ENCODE data around the gene PCBP3.

PCBP3 gene

GRCh38 chr21:45791562-45792418 lies 148.3 kb downstream of the PCBP3 start:
- no peak overlapping the region for H3K9ac ChIP-seq (ENCODE audit: low read depth, low read length)
- no peak overlapping the region for H3K4me3 ChIP-seq (ENCODE audit: low read depth, low read length)
- H3K27me3 ChIP-seq (ENCODE audit: control insufficient read depth, insufficient read depth, low read length), result no peaks in the 10 kb centered on the region
- no peaks in the 10 kb centered on the region for H3K4me1 ChIP-seq (ENCODE audit: control insufficient read depth, insufficient read depth, low read length)
- no peaks in the 10 kb centered on the region for H3K36me3 ChIP-seq (ENCODE audit: control insufficient read depth, insufficient read depth, low read length)
- no peaks in the 10 kb centered on the region for H3K9me3 ChIP-seq (ENCODE audit: control insufficient read depth, insufficient read depth, low read length)

DNA sequence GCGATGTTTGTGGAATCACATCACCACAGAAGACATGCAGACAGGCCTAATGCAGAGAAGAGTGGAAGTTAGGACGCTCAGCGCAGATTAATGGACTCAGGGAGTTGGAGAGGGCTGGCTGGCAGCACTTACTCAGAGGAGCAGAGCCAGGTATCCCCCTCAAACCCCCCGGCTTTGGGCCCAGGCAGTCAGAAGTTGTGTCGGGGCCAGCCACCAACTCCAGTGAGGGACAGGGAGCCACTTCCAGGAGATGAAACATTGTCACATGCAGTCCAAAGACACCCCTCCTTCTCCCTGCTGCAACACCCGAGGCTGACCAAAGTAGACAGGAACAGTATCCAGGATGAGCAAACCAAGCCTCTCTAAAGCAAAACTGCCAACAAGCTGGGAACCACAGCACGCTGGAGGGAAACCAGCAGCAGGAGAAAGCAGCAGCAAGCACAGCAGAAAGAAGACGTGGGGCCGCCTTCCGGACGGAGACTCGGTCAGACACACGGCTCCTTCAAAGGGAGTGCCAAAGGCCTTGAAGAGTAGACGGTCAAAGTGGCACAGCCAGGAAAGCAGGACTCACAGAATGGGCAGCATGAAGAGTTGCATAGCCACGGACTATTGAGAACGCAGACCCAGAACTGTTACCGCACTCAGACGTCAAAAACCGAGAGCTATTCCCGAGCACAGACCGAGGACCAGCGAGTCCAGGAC lies 149.3 kb downstream of the PCBP3 start:
- Histone ChIP-seq H3K4me3 (ENCODE audit: low read depth, low read length) (no peak overlapping the region), H3K27me3 (ENCODE audit: control insufficient read depth, insufficient read depth, low read length) (no peaks in the 10 kb centered on the region), H3K9ac (ENCODE audit: low read depth, low read length) (no peak overlapping the region), H3K4me1 (ENCODE audit: control insufficient read depth, insufficient read depth, low read length) (no peaks in the 10 kb centered on the region), H3K9me3 (ENCODE audit: control insufficient read depth, insufficient read depth, low read length) (no peaks in the 10 kb centered on the region), H3K36me3 (ENCODE audit: control insufficient read depth, insufficient read depth, low read length) (no peaks in the 10 kb centered on the region)

DNA sequence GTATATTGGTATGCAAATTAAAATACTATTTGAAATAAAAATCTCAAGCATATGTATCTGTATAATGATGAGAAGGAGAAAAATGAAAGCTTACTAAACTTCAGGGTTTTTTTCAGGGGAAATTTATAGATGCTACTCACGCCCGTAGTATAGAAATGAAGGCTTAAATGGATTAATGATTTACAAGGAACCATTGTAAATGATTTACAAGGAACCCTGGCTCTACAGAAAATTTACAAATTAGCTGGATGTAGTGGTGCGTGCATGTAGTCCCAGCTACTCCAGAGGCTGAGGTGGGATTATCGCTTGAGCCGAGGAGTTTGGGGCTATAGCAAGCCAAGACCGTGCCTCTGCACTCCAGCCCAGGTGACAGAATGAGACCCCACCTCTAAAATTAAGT lies 150.5 kb downstream of the PCBP3 start:
- Histone ChIP-seq H3K4me1 (ENCODE audit: control insufficient read depth, insufficient read depth, low read length) (no peaks in the 10 kb centered on the region), H3K4me3 (ENCODE audit: low read depth, low read length) (no peak overlapping the region), H3K27me3 (ENCODE audit: control insufficient read depth, insufficient read depth, low read length) (no peaks in the 10 kb centered on the region), H3K36me3 (ENCODE audit: control insufficient read depth, insufficient read depth, low read length) (no peaks in the 10 kb centered on the region), H3K9ac (ENCODE audit: low read depth, low read length) (no peak overlapping the region), H3K9me3 (ENCODE audit: control insufficient read depth, insufficient read depth, low read length) (no peaks in the 10 kb centered on the region)

GRCh38 chr21:45796003-45796402 lies 152.5 kb downstream of the PCBP3 start:
- Histone ChIP-seq H3K36me3 (ENCODE audit: control insufficient read depth, insufficient read depth, low read length) (no peaks in the 10 kb centered on the region), H3K4me3 (ENCODE audit: low read depth, low read length) (no peak overlapping the region)

DNA sequence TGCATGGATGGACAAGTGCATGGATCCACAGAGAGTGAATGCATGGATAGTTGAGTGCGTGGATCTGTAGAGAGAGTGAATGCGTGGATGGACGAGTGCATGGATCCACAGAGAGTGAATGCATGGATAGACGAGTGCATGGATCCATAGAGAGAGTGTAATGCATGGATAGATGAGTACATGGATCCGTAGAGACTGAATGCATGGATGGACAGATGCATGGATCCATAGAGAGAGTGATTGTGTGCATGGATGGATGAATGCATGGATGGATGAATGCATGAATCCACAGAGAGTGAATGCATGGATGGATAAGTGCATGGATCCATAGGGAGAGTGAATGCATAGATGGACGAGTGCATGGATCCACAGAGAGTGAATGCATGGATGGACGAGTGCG lies 153.8 kb downstream of the PCBP3 start:
- Histone ChIP-seq H3K4me1 (ENCODE audit: control insufficient read depth, insufficient read depth, low read length) (no peaks in the 10 kb centered on the region), H3K9me3 (ENCODE audit: control insufficient read depth, insufficient read depth, low read length) (no peaks in the 10 kb centered on the region), H3K9ac (ENCODE audit: low read depth, low read length) (no peak overlapping the region), H3K36me3 (ENCODE audit: control insufficient read depth, insufficient read depth, low read length) (no peaks in the 10 kb centered on the region), H3K27me3 (ENCODE audit: control insufficient read depth, insufficient read depth, low read length) (no peaks in the 10 kb centered on the region), H3K4me3 (ENCODE audit: low read depth, low read length) (no peak overlapping the region)

More at GRCh38 chr21:45796003-45796402, 152.5 kb downstream of the PCBP3 start:
- no peaks in the 10 kb centered on the region for H3K9me3 ChIP-seq (ENCODE audit: control insufficient read depth, insufficient read depth, low read length)
- no peak overlapping the region for H3K9ac ChIP-seq (ENCODE audit: low read depth, low read length)
- H3K27me3 ChIP-seq (ENCODE audit: control insufficient read depth, insufficient read depth, low read length), result no peaks in the 10 kb centered on the region
- no peaks in the 10 kb centered on the region for H3K4me1 ChIP-seq (ENCODE audit: control insufficient read depth, insufficient read depth, low read length)

DNA sequence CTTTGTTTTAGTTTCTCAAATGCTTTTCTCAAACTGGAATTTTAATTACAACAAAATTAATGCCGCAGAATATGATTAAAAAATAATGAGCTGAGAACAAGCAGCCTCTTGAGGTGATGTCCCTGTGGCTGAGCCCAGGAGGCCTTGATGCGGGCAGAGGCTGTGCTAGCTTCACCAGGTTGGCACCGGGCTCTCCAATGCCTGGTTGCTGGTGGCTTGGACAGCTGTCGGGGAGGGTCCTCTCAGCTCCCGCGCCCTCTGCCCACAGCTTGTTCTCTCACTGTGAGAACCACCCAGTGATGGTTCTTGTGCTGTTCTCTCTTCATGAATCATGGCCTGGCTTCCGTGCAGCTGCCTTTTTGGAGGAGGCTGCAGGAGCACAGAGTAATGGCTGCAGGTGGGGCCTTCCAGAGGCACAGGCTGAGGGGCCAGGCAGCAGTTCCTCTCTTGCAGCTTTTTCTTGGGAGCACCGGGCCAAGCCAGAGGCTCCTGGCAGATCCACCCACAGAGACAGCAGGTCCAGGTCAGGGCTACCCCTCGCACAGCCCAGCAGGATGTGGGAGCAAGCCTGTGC lies 156.3 kb downstream of the PCBP3 start:
- H3K27me3 ChIP-seq (ENCODE audit: control insufficient read depth, insufficient read depth, low read length), result no peaks in the 10 kb centered on the region
- H3K4me3 ChIP-seq (ENCODE audit: low read depth, low read length), result no peak overlapping the region
- H3K9me3 ChIP-seq (ENCODE audit: control insufficient read depth, insufficient read depth, low read length), result no peaks in the 10 kb centered on the region
- H3K36me3 ChIP-seq (ENCODE audit: control insufficient read depth, insufficient read depth, low read length), result no peaks in the 10 kb centered on the region
- no peaks in the 10 kb centered on the region for H3K4me1 ChIP-seq (ENCODE audit: control insufficient read depth, insufficient read depth, low read length)
- H3K9ac ChIP-seq (ENCODE audit: low read depth, low read length), result no peak overlapping the region

- H3K4me3 ChIP-seq (ENCODE audit: low read depth, low read length), result no peak overlapping the region
- no peaks in the 10 kb centered on the region for H3K9me3 ChIP-seq (ENCODE audit: control insufficient read depth, insufficient read depth, low read length)
- no peak overlapping the region for H3K9ac ChIP-seq (ENCODE audit: low read depth, low read length)
- H3K36me3 ChIP-seq (ENCODE audit: control insufficient read depth, insufficient read depth, low read length), result no peaks in the 10 kb centered on the region
- no peaks in the 10 kb centered on the region for H3K4me1 ChIP-seq (ENCODE audit: control insufficient read depth, insufficient read depth, low read length)
- no peaks in the 10 kb centered on the region for H3K27me3 ChIP-seq (ENCODE audit: control insufficient read depth, insufficient read depth, low read length)
Observed at GRCh38 chr21:45800339-45801080, 157.0 kb downstream of the PCBP3 start.

DNA sequence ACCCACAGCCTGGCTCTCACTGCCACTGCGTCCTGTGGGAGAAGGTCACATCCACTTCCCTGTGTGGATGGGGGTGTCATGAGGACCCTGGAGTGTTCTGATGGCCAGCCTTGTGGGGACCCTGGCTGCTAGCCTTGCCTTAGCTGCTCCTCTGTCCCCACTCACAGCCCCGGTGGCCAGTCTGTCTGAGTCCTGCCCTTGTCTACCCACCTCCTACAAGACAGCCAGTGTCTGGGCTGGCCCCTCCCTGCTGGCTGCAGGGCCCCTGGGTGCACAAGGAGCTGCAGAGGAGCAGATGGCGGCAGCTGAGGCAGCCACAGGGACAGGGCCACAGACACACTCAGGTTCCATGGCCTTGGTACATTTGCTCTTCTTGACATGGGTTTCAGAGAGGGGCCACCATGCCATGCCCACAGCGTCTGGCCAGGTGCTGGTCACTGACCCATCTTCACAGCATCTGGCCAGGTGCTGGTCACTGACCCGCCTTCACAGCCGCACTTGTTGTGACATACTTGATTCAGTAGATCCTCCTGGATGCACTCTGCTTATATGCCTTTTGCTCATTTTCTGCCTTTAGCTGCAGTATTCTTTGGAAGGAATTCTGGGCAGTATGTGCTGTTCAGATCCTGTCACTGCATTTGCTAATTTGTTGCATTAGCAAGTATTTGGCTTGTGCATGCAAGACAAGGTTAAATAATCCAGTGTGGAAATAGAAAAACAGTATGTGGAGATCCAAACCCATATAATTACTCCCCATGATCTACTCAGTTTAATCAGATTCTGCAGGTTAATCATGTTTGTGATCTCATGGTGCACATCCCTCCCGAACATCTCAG lies 157.8 kb downstream of the PCBP3 start:
- Histone ChIP-seq H3K4me1 (ENCODE audit: control insufficient read depth, insufficient read depth, low read length) (no peaks in the 10 kb centered on the region), H3K4me3 (ENCODE audit: low read depth, low read length) (no peak overlapping the region), H3K27me3 (ENCODE audit: control insufficient read depth, insufficient read depth, low read length) (no peaks in the 10 kb centered on the region), H3K9ac (ENCODE audit: low read depth, low read length) (no peak overlapping the region), H3K36me3 (ENCODE audit: control insufficient read depth, insufficient read depth, low read length) (no peaks in the 10 kb centered on the region), H3K9me3 (ENCODE audit: control insufficient read depth, insufficient read depth, low read length) (no peaks in the 10 kb centered on the region)

- Histone ChIP-seq H3K9ac (ENCODE audit: low read depth, low read length) (no peak overlapping the region), H3K27me3 (ENCODE audit: control insufficient read depth, insufficient read depth, low read length) (no peaks in the 10 kb centered on the region), H3K4me1 (ENCODE audit: control insufficient read depth, insufficient read depth, low read length) (no peaks in the 10 kb centered on the region), H3K4me3 (ENCODE audit: low read depth, low read length) (no peak overlapping the region), H3K36me3 (ENCODE audit: control insufficient read depth, insufficient read depth, low read length) (no peaks in the 10 kb centered on the region), H3K9me3 (ENCODE audit: control insufficient read depth, insufficient read depth, low read length) (no peaks in the 10 kb centered on the region)
Observed at GRCh38 chr21:45801989-45802388, 158.5 kb downstream of the PCBP3 start.

DNA sequence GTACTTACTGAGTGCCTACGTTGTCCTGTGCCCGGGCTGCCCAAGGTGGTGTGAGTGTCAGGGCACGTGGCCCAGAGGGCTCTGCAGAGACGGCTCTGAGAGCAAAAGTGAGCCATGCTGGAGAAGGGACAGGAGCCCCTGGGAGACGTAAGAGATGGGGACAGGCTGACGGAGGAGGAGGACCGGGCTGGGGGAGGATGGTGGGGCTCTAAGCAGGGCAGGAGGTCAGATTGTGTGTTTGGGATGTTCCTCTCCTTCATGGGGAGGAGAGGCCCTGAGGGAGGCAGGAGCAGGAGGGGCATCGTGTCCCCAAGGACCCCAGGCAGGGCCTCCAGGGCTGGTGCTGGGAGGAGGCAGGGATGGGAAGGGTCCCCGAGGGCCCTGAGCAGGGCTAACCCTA lies 158.9 kb downstream of the PCBP3 start:
- Histone ChIP-seq H3K4me1 (ENCODE audit: control insufficient read depth, insufficient read depth, low read length) (no peaks in the 10 kb centered on the region), H3K27me3 (ENCODE audit: control insufficient read depth, insufficient read depth, low read length) (no peaks in the 10 kb centered on the region), H3K9me3 (ENCODE audit: control insufficient read depth, insufficient read depth, low read length) (no peaks in the 10 kb centered on the region), H3K4me3 (ENCODE audit: low read depth, low read length) (no peak overlapping the region), H3K9ac (ENCODE audit: low read depth, low read length) (no peak overlapping the region), H3K36me3 (ENCODE audit: control insufficient read depth, insufficient read depth, low read length) (no peaks in the 10 kb centered on the region)

All from iPS-15b (cell line).